ENCODE results near the gene FCN1. TPM values are rescaled to one million over a fixed set of nuclear protein-coding genes. Genes with fewer than 3 reads are reported as not detected.

Gene FCN1
- total RNA-seq, 1 donor from 2014 or later, result not detected

- Histone ChIP-seq H3K9me3 (ENCODE audit: low read depth) (no peaks in the 10 kb centered on the region), H2AFZ (replicated peaks) (no peak overlapping the region), H3K4me3 (no peak overlapping the region), H3K9ac (no peak overlapping the region), H4K20me1 (ENCODE audit: low read depth) (no peaks in the 10 kb centered on the region), H3K4me1 (peaks cover 14% of the 10 kb centered on the region), H3K4me2 (no peak overlapping the region), H3K27me3 (no peaks in the 10 kb centered on the region), H3K27ac (no peak overlapping the region), H3K79me2 (ENCODE audit: low read depth) (no peaks in the 10 kb centered on the region), H3F3A (ENCODE audit: low read depth) (peaks cover 10% of the 10 kb centered on the region), H3K36me3 (no peaks in the 10 kb centered on the region)
- no peak for DNase-seq (ENCODE audit: low spot score)
- Mint-ChIP-seq H3K36me3 (no peaks in the 10 kb centered on the region), H3K27me3 (ENCODE audit: insufficient read depth, low read depth) (peaks cover 2% of the 10 kb centered on the region), H3K9me3 (no peaks in the 10 kb centered on the region), H3K4me3 (no peak overlapping the region), H3K4me1 (peaks cover 21% of the 10 kb centered on the region), H3K27ac (no peak overlapping the region)
- TF ChIP-seq EZH2phosphoT487 (IDR thresholded peaks at IDR 0.05) (no peak), CTCF (IDR thresholded peaks at IDR 0.05) (no peak), EZH2 (IDR thresholded peaks at IDR 0.05) (no peak)
Observed at GRCh38 chr9:134963546-134963945, 45.8 kb upstream of the FCN1 start.

GRCh38 chr9:134962973-134963364 is 45.3 kb upstream of the FCN1 start:
- Histone ChIP-seq H3K4me1 (peaks cover 8% of the 10 kb centered on the region), H3K79me2 (ENCODE audit: low read depth) (no peaks in the 10 kb centered on the region), H3K27ac (no peak overlapping the region), H3K4me3 (no peak overlapping the region), H3K36me3 (no peaks in the 10 kb centered on the region), H3K27me3 (no peaks in the 10 kb centered on the region), H3K9me3 (ENCODE audit: low read depth) (no peaks in the 10 kb centered on the region), H4K20me1 (ENCODE audit: low read depth) (no peaks in the 10 kb centered on the region), H3K4me2 (no peak overlapping the region), H2AFZ (replicated peaks) (no peak overlapping the region), H3F3A (ENCODE audit: low read depth) (peaks cover 5% of the 10 kb centered on the region), H3K9ac (no peak overlapping the region)
- H3K4me1 Mint-ChIP-seq, result peaks cover 17% of the 10 kb centered on the region
- no peak overlapping the region for H3K27ac Mint-ChIP-seq
- no peak for DNase-seq (ENCODE audit: low spot score)
- TF ChIP-seq EZH2phosphoT487 (IDR thresholded peaks at IDR 0.05) (no peak), CTCF (IDR thresholded peaks at IDR 0.05) (no peak), EZH2 (IDR thresholded peaks at IDR 0.05) (no peak)
- no peaks in the 10 kb centered on the region for H3K9me3 Mint-ChIP-seq
- H3K4me3 Mint-ChIP-seq, result peak overlapping the region; percentile 1
- peaks cover 2% of the 10 kb centered on the region for H3K27me3 Mint-ChIP-seq (ENCODE audit: insufficient read depth, low read depth)
- H3K36me3 Mint-ChIP-seq, result no peaks in the 10 kb centered on the region

- H3K9me3 Mint-ChIP-seq, result no peaks in the 10 kb centered on the region
- H3K36me3 ChIP-seq, result no peaks in the 10 kb centered on the region
- no peaks in the 10 kb centered on the region for H4K20me1 ChIP-seq (ENCODE audit: low read depth)
- H3K27me3 Mint-ChIP-seq (ENCODE audit: insufficient read depth, low read depth), result peaks cover 2% of the 10 kb centered on the region
- H3K9ac ChIP-seq, result no peak overlapping the region
- H2AFZ ChIP-seq (replicated peaks), result no peak overlapping the region
- H3K4me1 Mint-ChIP-seq, result peaks cover 11% of the 10 kb centered on the region
- no peaks in the 10 kb centered on the region for H3K79me2 ChIP-seq (ENCODE audit: low read depth)
- H3K9me3 ChIP-seq (ENCODE audit: low read depth), result no peaks in the 10 kb centered on the region
- no peak overlapping the region for H3K27ac ChIP-seq
- H3K4me3 Mint-ChIP-seq, result peak overlapping the region; percentile 1
- H3K36me3 Mint-ChIP-seq, result no peaks in the 10 kb centered on the region
- H3K27me3 ChIP-seq, result no peaks in the 10 kb centered on the region
- no peaks in the 10 kb centered on the region for H3F3A ChIP-seq (ENCODE audit: low read depth)
- H3K4me3 ChIP-seq, result no peak overlapping the region
- DNase-seq (ENCODE audit: low spot score), result no peak
- H3K4me2 ChIP-seq, result no peak overlapping the region
- H3K27ac Mint-ChIP-seq, result peak overlapping the region; percentile 83
- peaks cover 7% of the 10 kb centered on the region for H3K4me1 ChIP-seq
- no peak for TF ChIP-seq EZH2 (IDR thresholded peaks at IDR 0.05)
- TF ChIP-seq CTCF (IDR thresholded peaks at IDR 0.05), result no peak
Observed at GRCh38 chr9:134962065-134962972, 44.6 kb upstream of the FCN1 start.
